DMS153 treated with DMSO at 0.1 percent for 48 hours (cell line): Measurements from ENCODE around the gene UBE3D.
"Not testable (repeated sequence)": the region's sequence is repeated elsewhere in the genome, so short reads cannot be mapped to it uniquely, and the experiment has no call there.

Experiments used
- DNase-seq: peaks from one replicate; lab custom pipeline; 2025; ENCODE audit not compliant: unreplicated experiment; lab: John Stamatoyannopoulos, UW

Gene UBE3D

DNA sequence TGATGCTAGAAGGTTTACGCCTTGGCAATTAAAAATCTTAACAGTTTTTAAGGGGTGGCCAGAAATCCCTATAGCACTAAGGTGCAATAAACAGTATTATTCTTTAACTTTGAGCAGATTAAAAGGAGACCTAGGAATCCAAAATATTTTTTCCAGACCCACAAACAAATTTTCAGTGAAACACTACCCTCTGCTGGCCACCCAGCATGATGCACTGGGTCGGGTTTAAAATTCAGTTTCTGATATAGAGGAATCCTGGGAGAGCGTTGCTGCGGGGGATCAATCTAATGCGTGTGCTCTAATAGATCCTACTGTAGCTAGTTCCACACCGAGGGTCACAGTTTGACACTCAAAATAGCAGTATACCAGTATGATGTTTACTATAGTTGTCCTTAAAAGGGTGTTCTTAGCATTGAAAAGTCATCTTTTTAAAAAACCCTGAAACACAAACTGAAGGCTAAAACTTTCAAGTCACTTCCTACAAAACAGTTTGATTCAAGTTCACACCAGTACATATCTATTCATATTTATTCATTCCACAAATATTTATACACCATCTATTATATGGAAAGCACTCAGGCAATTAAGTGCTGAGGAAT lies 10.2 kb downstream of the UBE3D start:
- peak; percentile 64 for DNase-seq

DNA sequence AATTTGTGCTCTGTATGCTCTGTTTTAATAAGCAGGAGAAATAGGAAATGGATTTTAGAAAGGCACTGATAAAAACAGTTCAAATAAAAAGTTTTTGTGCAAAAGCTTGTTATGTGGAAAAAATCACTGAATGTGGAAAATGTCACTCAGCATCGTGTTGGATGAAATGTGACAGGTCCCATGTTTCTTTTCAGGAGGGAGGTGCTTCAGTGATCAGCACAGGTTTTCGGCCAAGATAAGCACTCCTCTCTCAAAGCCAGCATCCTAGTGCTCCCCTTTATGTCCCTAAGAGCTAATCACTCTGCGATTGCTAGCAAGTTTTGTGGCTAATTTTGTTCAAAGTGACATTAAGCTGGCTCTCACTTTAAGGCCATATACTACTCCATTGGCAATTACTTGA lies 12.0 kb downstream of the UBE3D start:
- DNase-seq, result no peak

DNA sequence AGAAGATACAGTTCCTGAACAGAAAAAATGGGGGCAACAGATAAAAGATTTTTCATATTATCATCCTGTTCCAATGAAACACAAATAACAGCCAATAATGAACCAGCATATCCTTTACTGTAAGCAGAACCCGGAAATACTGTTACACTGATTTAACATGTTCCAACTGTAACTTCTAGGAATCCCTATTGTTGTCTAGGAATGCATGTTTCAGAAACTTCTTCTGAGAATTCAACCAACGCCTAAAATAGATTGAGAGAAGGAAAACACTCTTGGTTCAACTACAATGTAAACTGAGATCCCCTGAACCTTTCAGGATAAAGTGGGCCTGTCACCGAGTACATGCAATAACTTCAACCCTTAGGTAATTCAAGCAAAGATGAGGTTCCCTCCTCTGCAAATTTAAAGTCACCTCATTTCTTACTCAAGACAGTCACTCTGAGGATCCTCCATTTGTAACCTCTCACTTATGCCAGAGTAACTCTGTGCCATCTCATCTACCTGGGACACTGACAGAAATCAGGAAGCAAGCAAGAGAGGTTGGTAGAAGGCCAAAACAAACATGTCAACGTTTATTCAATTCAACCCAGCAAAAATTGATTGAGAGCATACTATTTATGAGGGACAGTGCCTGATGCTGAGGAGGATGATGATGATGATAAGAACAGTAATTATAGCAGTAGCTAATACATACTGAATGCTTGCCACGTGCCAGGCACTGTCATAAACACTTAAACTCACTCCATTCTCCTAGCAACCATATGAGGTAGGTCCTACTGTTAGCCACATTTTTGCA lies 14.1 kb downstream of the UBE3D start:
- peak; percentile 86 for DNase-seq

DNA sequence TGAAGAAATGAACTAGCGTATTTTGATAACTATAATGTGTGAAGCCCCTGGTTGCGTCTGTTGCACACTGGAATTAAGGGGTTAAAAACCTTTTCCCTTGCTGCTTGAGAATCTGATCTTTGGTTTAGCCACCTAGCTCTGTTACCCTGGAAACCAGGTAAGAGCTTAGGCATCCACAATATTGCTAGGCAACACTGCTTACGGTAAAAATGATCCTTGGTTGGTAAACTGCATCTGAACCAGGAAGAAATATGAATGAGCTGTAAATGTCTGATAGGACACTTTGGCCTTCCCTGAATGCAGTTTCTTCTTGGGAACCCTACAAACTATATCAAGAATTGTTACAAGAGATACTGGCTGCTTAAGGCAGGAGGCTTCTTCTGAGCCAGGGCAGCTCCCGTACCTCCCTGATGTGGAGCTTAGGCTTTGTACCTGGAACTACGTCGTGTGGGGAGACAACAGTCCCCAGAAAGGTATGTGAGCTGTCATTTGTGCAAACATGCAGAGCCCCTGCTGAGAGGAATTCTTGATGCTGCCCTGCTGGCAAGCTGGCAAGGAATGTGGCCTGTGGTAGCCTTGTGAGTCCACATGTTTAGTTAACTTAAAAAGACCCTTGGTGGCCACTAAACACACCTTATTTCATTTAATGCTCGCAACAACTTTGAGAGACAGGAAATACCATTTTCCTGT lies 18.4 kb downstream of the UBE3D start:
- peak; percentile 34 for DNase-seq

DNA sequence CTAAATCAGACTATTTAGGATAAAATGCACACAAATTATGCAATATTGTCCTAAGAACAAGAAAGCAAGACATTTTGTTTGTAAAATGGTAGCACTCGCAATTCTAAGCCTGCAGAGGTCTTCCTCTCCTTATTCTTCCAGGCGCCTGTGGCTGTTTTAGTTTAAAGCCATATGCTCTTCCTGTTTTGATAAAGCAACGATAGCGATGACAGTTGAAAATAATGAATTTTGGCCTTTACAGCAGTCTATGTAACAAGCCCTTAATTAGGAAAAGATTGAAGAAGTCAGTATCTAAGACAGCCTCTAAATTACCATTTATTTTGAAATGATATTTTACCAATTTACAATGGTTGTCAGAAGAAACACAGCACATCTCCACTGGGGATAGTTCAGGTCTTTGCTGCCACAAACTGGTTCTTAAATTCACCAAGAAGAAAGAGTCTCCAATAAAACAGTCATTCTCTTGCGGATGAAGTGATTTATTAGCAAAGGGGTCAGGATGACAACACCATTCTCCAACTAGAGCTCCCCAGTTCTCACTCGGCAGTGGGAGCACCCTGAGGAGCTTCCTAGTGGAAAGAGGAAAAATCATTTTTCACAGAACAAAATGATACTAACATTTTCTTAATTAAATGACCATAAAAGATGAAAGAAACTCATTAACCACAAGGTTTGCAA lies 21.4 kb downstream of the UBE3D start:
- no peak for DNase-seq

DNA sequence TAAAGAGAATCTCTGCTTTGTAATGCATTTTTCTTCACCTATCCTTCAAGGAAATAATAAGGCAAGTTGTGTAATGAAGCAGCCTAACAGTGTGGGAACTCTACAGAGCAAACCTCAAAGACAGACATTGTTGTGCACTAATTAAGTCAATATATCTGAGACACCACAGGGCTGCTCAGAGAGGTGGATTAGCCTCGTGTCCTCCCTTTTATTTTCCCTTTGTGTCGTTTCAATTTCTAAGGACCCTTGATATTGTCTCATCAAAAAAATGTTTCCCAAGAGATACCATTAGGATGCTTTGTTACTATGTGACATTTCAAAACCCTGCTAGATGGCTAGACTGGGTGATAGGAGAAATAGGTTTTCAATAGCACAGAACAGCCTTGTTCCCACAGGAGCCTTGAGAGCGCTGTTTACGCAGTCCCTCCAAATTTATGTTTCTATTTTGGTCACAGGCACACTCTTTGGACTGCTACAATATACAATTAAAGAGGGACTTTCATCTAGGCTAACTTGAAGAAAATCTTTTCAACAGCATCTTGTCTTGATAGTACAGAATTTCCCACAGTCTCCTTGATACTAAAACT lies 23.1 kb downstream of the UBE3D start:
- no peak for DNase-seq

DNA sequence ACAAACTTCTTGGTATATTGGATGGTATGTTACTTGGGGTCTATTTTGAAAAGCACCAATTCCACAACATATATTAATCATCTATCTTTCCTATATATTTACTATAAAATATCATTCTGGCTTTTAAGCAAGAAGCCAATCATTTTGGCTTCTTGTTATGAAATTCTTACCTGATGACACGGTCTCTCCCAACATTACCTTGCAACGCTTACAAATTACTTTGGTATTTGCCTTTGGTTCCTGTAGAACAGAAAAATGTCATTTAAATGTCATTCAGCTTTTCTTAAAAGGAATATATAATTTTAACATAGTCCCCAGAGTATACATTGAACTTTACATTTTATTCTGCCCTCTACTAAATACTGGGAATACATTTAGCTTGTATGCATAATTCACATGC lies 27.4 kb downstream of the UBE3D start:
- no peak for DNase-seq

DNA sequence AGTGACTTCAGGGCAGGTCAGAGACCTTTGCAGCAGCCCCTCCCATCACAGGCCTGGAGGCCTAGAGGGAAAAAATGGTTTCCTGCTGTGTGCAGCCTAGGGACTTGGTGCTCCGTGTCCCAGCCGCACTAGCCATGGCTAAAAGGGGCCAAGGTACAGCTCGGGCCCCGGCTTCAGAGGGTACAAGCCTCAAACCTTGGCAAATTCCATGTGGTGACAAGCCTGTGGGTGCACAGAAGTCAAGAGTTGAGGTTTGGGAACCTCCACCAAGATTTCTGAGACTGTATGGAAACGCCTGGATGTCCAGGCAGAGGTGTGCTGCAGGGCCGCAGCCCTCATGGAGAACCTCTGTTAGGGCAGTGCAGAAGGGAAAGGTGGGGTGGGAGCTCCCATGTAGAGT lies 34.0 kb downstream of the UBE3D start:
- no peak for DNase-seq

DNA sequence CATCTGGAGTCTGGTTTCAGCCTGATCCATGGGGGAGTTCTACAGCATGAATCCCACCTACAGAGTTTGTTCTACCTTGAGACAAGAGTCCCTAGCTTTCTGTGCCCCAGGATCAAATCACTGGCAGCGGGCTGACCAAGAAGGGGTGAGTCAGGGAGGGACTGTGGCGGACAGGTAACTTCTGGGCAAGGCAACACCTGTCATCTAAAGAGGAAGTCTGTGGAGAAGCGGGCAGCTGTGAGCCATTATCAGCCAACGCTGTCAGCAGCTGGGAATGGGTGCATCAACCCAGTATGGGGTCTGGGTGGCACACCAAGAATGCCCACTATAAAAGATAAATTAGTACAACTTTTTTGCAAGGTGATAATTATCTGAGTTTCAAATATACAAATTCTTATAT lies 45.9 kb downstream of the UBE3D start:
- no peak for DNase-seq

DNA sequence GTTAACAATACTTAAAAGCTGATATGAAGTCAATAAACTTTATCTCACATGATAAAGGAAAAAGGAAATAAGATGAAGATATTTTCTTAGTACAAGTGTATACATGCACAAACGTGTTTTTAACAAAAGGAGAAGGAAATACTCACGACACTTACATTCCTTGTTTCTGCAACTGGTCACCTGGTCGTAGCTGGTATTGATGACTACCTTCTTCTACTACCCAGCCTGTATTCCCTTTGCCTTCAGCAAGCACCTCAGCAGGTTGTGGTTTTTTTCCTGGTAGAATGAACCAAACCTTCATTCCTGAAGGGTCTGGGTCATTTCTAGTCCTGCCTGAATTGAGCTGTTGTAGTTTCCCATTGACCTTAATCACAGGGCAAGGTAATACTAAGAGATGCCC lies 54.5 kb downstream of the UBE3D start:
- DNase-seq, result not testable (repeated sequence)

DNA sequence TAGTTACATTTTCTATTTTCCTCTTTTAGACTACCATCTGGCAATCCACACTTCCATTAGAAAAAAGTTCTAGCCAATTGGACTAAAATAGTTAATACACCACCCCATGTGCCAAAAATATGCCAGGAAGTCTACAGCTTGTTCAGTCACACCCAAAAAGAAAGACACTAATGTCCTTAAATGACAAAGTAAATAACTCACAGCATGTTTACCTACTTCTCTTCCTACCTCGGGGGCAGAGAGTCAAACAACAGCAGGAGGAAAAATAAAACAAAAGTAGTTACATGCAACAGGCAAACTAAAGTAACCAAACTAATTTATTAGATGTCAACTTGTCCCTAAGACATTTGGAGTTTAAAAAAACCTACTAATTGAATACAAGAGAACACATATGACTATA lies 57.0 kb downstream of the UBE3D start:
- peak; percentile 19 for DNase-seq

DNA sequence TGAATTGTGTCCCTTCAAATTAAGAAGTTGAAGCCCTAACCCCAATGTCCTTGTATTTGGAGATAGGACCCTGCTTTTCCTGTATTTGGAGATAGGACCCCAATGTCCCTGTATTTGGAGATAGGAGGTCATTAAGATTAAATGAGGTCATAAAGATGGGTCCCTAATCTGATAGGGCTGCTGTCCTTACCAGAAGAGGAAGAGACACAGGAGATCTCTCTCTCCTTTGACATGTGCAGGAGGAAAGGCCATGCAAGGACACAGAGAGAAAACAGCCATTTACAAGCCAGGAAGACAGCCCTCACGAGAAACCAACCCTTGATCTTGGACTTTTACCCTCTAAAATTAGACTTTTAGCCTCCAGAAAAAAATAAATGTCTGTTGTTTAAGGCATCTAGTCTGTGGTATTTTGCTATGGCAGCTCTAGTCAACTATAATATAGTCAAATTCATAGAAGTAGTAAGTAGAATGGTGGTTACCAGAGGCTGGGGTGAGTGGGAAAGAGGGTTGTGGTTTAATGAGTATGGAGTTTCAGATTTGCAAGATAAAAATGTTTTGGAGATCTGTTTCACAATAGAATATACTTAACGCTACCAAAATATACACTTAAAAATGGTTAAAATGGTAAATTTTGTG lies 59.3 kb downstream of the UBE3D start:
- DNase-seq, result no peak

DNA sequence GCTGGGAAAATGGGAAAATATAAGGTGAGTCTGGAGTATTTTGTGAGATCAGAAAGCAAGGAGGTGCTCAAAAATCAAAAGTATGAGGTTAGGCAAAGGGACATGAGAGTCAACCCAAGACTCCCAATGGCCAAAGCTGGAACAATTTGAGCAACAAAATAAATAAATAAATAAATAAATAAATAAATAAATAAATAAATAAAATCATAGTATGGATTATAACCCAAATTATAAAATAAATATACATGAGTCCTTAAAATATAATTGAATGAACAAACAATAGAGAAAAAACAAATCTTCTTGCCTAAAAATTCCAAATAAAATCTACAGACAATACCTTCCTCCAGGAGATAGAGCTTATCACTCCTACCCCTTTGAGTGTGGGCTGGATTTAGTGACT lies 69.5 kb downstream of the UBE3D start:
- DNase-seq, result no peak

DNA sequence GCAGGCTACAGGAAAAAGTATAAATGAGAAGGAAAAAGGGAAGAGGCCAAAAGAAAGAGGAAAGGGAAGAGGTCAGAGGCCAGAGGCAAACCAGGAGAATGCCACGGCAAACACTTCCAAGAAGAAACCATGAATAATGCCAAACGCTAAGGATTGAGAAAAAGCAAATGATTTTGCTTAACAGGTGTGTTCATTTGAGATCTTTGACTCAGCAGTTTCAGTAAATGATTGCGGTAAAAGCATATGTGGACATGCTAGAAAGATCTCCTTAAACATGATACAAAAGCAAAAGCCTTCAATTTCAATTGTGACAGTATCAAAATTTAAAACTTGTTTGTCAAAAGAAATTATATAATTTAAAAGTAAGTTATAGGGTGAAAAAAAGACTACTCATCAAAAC lies 70.6 kb downstream of the UBE3D start:
- DNase-seq, result no peak

DNA sequence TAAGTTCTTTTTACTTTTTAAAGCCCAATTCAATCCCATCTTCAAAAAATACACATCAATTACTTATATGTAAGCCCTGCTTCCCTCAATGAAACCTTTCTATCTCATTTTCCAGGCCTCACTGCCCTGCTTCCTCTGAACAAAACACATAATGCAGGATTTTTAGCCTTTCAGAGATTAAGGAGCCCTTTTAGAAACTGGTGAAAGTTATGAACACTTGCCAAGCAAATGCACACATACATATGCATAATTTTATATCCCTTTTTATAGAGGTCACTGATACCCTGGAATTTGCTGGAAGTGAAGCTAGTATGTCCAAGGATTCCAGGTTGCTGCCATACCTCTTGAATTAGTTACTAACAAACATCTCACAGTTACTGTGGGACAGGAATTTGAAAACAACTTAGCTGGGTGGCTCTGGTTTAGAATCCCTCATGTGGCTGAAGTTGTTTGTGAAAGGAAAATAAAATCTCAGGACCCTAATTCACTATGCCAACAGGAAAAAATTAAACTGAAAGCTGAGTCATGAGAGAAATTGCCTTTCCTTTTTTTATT lies 75.8 kb downstream of the UBE3D start:
- no peak for DNase-seq

DNA sequence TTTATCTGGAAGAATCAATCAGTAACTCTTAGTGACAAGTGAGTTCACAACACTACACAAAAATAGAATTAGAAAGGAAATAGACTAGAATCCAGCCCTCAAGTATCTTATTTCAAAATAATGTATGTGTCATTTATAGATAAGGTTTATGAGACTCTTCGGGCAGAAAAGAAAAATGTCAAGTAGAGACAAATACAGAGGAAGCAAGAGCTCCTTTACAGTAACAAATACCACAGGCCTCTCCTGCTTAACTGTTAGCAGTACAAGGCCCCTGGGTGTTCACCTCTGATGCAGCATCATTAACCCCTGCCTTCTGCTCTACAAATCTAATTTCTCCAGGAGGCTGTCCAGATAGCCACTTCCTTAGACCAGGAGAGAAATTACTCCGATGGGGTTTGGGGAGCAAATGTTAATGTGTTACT lies 76.7 kb downstream of the UBE3D start:
- no peak for DNase-seq

DNA sequence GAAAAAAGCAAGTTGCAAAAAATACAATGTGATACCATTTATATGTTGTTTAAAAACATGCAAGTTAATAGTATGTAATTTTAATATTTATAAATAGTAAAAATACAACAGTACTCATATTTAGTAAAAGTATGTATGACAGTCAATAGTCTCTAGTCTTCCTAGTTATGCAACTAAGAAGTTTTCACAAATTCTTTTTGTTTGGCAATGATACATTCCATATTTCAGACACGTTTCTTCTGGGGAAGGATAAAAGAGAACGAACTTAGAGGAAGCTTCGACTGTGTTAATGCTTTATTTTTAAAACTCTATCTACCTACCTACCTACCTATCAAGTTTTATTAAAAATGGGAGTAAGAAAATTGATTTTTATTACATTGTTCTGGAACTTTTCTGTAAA lies 77.7 kb downstream of the UBE3D start:
- DNase-seq, result no peak

DNA sequence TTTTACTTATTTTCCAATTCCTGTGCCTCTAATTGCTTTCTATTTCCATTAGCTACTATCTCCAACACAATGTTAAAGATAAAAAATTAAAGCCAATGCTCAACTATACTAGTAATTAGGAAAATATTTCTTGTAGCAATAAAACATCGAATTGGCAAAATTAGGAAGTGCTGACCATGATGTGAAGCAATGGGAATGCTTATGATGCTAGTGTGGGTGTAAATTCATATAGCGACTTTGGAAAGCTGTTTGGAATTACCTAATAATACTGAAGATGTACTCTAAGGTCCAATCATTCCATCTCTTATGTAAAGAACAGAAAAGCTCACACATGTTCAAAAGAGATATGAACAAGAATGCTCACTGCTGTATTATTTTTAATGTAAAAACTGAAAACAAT lies 78.2 kb downstream of the UBE3D start:
- no peak for DNase-seq

DNA sequence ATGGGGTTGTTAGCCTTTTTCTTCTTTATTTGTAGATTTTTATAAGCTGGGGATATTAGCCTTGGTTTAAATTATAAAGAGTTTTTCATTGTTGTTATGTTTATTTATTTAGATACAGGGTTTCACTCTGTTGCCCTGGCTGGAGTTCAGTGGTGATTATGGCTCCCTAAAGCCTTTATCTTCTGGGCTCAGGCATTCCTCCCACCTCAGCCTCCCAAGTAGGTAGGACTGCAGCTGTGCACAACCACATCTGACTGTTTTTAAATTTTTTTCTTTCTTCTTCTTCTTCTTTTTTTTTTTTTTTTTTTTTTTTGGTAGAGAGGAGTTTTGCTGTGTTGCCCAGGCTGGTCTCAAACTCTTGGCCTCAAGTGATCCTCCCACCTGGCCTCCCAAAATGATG lies 80.9 kb downstream of the UBE3D start:
- DNase-seq, result no peak

DNA sequence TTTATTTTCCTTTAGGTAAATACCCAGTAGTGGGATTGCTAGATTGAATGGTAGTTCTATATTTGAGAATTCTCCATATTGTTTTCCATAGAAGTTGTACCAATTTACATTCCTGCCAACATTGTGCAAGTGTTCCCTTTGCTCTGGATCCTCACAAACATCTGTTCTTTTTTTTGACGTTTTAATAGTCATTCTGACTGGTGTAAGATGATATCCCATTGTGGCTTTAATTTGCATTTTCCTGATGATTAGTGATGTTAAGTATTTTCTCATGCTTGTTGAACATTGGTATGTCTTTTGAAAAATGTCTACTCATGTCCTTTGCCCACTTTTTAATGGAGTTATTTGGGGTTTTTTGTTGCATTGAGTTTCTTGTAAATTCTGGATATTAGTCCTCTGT lies 85.6 kb downstream of the UBE3D start:
- DNase-seq, result no peak

DNA sequence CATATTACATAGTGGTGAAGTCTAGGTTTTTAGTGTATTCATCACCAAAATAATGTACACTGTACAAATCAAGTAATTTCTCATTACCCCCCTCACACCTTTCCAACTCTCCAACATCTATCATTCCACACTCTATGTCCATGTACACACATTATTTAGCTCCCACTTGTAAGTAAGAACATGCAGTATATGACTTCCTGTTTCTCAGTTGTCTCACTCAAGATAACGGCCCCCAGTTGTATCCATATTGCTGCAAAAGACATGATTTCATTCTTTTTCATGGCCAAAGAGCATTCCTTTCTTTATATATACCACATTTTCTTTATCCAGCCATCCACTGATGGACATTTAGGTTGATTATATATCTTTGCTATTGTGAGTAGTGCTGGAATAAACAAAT lies 86.0 kb downstream of the UBE3D start:
- no peak for DNase-seq
